Epithelial cell of proximal tubule (primary cell): ENCODE data around the gene ABI3. TPM values are rescaled to one million over a fixed set of nuclear protein-coding genes. Genes with fewer than 3 reads are reported as not detected.
"Not testable (repeated sequence)": the region's sequence is repeated elsewhere in the genome, so short reads cannot be mapped to it uniquely, and the experiment has no call there.

Experiments
- DNase-seq: peaks from one replicate; pipeline ENCODE4 v3.0.0-alpha.2; 2011; ENCODE audit warnings: low read depth
- H3K4me3 ChIP-seq: 2 replicates; pipeline ENCODE4 v1.5.1; 2011; ENCODE audit warnings: low read depth, mild to moderate bottlenecking, low read length
- CTCF ChIP-seq: conservative IDR thresholded peaks from 2 replicates; pipeline ENCODE4 v1.5.1; 2012; ENCODE audit warnings: low read depth, mild to moderate bottlenecking, low read length
- total RNA-seq: library from RNA; depleted of rRNA; stranded (reverse); fragments of >200 nt; gene quantifications from 2 replicates; pipeline ENCODE4 v1.2.3, GENCODE V29; 2015

ABI3 gene
- total RNA-seq, 1 donor from 2014 or later = 0.86 TPM

DNA sequence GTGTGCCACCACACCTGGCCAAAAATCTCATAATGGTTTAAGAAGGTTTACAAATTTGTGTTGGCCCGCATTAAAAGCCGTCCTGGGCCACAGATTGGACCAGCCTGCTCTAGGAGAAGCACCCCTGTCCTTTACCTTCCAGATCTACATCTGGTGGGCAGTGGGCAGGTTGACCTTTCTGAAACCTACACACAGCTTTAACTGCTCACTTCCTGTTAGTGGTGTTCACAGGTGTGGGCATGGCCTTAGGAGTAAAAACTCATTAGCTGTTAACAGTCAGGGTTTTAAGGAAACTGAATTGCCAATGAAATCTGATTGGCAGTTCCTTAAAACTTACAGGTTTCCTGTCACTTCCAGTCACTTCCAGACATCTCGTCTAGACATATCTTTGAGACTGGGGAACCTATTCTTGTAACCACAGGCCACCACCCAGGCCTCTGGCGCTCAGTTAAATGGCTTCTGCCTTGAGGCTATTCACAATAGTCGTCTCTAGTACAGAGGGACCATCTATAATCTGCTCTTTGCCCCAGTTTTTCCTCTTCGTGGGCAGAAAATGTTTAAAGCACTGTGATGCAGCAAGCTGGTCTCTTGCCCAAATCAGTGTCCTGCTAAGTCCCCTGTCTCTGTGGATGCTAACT lies 29.4 kb upstream of the ABI3 start:
- no peak for DNase-seq
- H3K4me3 ChIP-seq = no peak overlapping the region
- TF ChIP-seq CTCF = no peak

DNA sequence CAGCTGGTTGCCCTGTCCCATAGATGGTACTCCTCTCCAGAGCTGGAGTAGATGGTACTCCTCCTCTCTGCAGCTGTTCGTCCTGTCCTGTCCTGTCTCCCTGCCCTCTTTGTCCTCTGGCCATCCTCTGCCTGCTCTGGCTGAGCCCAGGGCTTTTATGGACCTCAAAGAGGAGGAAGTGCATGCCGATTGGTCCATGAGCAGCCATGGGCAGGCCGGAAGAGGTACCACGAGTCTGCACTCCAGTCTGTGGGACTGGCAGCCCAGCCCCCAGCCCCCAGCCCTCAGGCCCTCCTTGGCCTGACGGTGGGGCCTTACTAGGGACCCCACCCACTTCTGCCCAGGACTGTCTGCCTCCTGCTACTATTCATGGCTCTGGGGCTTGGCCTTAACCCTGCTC lies 27.2 kb upstream of the ABI3 start:
- TF ChIP-seq CTCF = no peak
- H3K4me3 ChIP-seq = no peak overlapping the region
- no peak for DNase-seq

DNA sequence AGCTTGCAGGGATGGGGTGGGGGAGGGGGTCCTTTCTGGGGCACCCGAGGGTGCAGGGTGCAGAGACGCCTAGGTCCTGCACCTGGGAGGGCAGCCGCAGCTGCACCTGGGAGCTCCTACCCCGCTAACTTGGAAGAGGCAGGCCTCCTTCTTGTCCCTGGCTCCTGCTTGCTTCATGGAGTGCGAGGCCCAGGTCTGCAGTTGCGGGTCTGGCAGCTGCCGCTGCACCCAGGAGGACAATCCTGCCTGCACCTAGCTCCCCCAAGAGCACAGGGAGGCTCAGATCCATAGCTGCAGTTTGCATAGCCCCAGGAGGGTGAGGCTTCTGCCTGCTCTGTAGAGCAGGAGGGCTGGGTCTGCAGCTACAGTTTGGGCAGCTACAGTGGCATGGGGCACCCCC lies 26.7 kb upstream of the ABI3 start:
- no peak overlapping the region for H3K4me3 ChIP-seq
- no peak for DNase-seq
- no peak for TF ChIP-seq CTCF

DNA sequence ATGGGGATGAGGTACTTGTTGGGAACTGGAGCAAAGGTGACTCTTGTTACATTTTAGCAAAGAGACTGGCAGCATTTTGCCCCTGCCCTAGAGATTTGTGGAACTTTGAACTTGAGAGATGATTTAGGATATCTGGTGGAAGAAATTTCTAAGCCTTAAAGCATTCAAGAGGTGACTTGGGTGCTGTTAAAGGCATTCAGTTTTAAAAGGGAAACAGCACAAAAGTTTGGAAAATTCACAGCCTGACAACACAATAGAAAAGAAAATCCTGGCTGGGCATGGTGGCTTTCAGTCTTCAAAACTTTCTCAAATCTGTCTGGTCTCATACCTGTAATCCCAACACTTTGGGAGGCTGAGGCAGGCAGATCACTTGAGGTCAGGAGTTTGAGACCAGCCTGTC lies 26.0 kb upstream of the ABI3 start:
- not testable (repeated sequence) for DNase-seq, H3K4me3 ChIP-seq

DNA sequence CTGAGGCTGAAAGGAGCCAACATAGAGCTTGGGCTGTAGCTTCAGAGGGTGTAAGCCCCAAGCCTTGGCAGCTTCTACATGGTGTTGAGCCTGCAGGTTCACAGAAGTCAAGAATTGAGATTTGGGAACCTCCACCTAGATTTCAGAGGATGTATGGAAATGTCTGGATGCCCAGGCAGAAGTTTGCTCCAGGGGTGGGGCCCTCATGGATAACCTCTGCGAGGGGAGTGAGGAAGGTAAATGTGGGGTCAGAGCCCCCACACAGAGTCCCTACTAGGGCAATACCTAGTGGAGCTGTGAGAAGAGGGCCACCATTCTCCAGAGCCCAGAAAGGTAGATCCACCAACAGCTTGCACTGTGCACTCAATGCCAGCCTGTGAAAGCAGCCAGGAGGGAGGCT lies 25.1 kb upstream of the ABI3 start:
- H3K4me3 ChIP-seq = not testable (repeated sequence)

DNA sequence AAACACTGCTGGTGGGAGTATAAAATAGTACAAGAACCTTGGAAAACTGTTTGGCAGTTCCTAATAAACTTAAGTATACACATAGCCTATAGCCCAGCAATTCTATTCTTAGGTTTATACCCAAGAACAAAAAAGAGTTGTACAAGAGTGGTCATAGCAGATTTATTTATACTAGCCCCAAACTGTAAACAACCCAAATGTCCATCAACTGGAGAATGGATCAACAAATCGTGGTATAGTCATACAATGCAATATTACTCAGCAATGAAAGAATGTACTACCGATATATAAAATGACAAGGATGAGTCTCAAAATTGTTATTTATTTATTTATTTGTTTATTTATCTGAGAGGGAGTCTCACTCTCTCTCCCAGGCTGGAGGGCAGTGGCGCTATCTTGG lies 23.2 kb upstream of the ABI3 start:
- no peak overlapping the region for H3K4me3 ChIP-seq
- no peak for TF ChIP-seq CTCF

More for the DNA sequence above, 25.1 kb upstream of the ABI3 start:
- DNase-seq = not testable (repeated sequence)

GRCh38 chr17:49190932-49191331 lies 19.6 kb upstream of the ABI3 start:
- DNase-seq = no peak
- TF ChIP-seq CTCF = no peak
- no peak overlapping the region for H3K4me3 ChIP-seq

More for the DNA sequence above, 23.2 kb upstream of the ABI3 start:
- no peak for DNase-seq

DNA sequence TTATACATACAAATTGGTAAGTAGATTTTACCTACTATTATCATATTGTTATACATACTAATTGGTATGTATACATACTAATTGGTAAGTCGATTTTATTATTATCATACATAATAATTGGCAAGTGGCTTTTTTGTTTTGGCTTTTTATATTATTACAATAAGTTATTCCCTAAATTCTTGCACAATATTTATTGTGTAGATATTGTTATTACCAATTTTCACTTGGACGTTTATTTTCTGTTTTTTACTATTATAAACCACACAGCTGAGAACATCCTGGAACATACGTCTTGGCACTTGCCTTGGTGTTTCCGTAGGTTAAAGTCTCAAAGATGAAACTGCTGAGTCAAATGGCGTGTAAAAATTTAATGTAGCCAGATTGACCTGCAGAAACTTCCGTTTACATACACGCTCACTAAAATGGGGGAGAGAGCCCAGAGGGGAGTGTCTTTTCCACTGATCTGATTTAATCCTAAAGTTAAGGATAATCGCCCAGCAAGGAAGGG lies 19.0 kb upstream of the ABI3 start:
- peak overlapping the region; percentile 69 for H3K4me3 ChIP-seq
- no peak for TF ChIP-seq CTCF
- DNase-seq = peak; percentile 20
